ENCODE measurements around the gene EPB41L4A.

Gene EPB41L4A

DNA sequence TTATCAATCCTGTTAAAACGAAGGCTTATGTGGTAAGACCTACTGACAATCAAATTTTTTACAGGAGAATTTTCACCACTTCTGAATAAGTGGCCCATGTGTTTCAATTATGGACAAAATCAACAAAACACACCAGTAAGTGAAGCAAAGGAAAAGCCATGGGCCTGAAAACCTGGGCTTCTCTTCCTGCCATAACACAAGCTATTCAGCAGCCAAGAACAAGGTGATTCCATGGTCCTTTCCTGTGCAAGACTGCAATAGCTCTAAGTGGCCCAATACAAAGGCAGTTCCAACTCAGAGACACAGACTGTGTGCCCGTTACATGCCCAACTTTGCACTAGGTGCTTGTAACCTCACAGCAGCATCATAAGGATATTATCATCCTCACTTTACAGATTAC, 168.5 kb downstream of the EPB41L4A start:
- no peak for DNase-seq (ENCODE audit: low read depth)
- TF ChIP-seq, protein P1, sequence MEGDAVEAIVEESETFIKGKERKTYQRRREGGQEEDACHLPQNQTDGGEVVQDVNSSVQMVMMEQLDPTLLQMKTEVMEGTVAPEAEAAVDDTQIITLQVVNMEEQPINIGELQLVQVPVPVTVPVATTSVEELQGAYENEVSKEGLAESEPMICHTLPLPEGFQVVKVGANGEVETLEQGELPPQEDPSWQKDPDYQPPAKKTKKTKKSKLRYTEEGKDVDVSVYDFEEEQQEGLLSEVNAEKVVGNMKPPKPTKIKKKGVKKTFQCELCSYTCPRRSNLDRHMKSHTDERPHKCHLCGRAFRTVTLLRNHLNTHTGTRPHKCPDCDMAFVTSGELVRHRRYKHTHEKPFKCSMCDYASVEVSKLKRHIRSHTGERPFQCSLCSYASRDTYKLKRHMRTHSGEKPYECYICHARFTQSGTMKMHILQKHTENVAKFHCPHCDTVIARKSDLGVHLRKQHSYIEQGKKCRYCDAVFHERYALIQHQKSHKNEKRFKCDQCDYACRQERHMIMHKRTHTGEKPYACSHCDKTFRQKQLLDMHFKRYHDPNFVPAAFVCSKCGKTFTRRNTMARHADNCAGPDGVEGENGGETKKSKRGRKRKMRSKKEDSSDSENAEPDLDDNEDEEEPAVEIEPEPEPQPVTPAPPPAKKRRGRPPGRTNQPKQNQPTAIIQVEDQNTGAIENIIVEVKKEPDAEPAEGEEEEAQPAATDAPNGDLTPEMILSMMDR (IDR thresholded peaks at IDR 0.05; ENCODE audit: low read depth, low read length, missing control alignments) = no peak
- H3K4me3 ChIP-seq (ENCODE audit: low read depth, low read length) = no peak overlapping the region

DNA sequence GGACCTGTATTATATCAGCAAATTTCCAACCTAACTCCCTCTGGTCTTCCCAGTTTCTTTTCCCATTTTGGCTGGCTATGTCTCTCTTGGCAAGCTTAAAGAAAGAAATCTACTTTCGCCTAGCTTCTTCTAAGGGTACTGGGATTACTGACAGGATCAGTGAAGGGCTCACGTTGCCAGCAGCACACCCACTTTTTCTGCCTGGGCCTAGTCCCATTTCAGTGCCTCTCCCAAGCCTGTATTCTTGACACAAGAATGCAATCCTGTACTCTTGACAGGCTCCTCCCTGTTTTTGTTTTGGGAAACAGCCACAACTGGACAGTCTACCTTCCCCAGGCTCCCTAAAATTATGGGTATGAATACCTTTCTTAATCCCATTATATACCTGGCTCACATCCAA, 170.5 kb downstream of the EPB41L4A start:
- H3K4me3 ChIP-seq (ENCODE audit: low read depth, low read length) = no peak overlapping the region
- DNase-seq (ENCODE audit: low read depth) = no peak
- TF ChIP-seq, protein P1 (IDR thresholded peaks at IDR 0.05; ENCODE audit: low read depth, low read length, missing control alignments) = no peak

DNA sequence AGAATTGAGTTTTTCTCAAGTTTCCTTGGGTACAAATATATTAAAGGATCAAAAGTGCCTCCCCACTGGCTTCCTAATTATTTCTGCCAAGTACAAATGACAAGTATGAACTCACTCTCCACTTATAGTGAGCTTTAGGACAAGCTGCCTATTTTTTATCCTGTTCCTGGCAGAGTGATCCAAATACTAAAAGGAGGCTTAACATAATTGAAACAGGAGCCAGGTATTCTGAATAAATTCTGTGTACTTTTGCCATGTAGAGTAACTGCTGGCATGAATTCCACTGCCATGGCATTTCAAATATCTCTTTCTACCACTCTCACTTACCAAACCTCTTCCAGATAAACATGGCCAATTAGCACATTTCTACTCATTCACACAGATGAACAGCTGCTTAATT, 171.1 kb downstream of the EPB41L4A start:
- DNase-seq (ENCODE audit: low read depth) = no peak
- TF ChIP-seq, protein P1 (IDR thresholded peaks at IDR 0.05; ENCODE audit: low read depth, low read length, missing control alignments) = no peak
- no peak overlapping the region for H3K4me3 ChIP-seq (ENCODE audit: low read depth, low read length)

- TF ChIP-seq, protein P1 (IDR thresholded peaks at IDR 0.05; ENCODE audit: low read depth, low read length, missing control alignments) = no peak
- no peak for DNase-seq (ENCODE audit: low read depth)
- H3K4me3 ChIP-seq (ENCODE audit: low read depth, low read length) = no peak overlapping the region
Observed at GRCh38 chr5:112245656-112246055, 173.4 kb downstream of the EPB41L4A start.

GRCh38 chr5:112239996-112240395, 179.1 kb downstream of the EPB41L4A start:
- no peak for DNase-seq (ENCODE audit: low read depth)
- H3K4me3 ChIP-seq (ENCODE audit: low read depth, low read length) = no peak overlapping the region
- TF ChIP-seq, protein P1 (IDR thresholded peaks at IDR 0.05; ENCODE audit: low read depth, low read length, missing control alignments) = no peak

- TF ChIP-seq, protein P1 (IDR thresholded peaks at IDR 0.05; ENCODE audit: low read depth, low read length, missing control alignments) = no peak
- DNase-seq (ENCODE audit: low read depth) = no peak
- no peak overlapping the region for H3K4me3 ChIP-seq (ENCODE audit: low read depth, low read length)
Observed at GRCh38 chr5:112238473-112238872, 180.6 kb downstream of the EPB41L4A start.

- TF ChIP-seq, protein P1 (IDR thresholded peaks at IDR 0.05; ENCODE audit: low read depth, low read length, missing control alignments) = no peak
- H3K4me3 ChIP-seq (ENCODE audit: low read depth, low read length) = no peak overlapping the region
- DNase-seq (ENCODE audit: low read depth) = no peak
Observed at GRCh38 chr5:112237456-112237855, 181.6 kb downstream of the EPB41L4A start.
